ENCODE results near the gene CLEC2B. TPM values are rescaled to one million over a fixed set of nuclear protein-coding genes. Genes with fewer than 3 reads are reported as not detected.
"Not testable (repeated sequence)": the region's sequence is repeated elsewhere in the genome, so short reads cannot be mapped to it uniquely, and the experiment has no call there.

CLEC2B gene
- total RNA-seq, 1 donor, result 248 TPM

DNA sequence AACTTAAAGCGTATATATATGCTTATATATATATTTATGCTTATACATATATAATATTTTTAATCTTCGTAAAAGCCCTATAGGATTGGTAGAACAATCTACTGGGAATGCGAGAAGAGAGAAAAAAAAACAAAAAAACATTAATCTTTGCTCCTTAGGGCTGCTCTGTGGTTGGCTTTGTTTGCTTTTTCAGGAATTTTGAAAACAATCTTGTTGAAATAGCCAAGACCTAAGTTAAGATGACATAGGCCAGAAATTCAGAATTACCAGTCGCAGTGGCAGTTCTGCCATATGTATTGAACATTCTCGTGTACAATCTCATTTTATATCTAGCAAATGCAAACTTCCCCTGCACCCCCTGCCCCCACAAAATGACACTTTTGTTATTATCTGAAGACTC, 12.8 kb upstream of the CLEC2B start:
- no peaks in the 10 kb centered on the region for H3K4me1 ChIP-seq (ENCODE audit: insufficient read depth, low read length)
- no peaks in the 10 kb centered on the region for H3K27me3 ChIP-seq (ENCODE audit: insufficient read depth, low read length)
- no peaks in the 10 kb centered on the region for H3K9me3 ChIP-seq (ENCODE audit: low read depth, low read length)
- H3K4me3 ChIP-seq (ENCODE audit: low read length), result no peak overlapping the region

DNA sequence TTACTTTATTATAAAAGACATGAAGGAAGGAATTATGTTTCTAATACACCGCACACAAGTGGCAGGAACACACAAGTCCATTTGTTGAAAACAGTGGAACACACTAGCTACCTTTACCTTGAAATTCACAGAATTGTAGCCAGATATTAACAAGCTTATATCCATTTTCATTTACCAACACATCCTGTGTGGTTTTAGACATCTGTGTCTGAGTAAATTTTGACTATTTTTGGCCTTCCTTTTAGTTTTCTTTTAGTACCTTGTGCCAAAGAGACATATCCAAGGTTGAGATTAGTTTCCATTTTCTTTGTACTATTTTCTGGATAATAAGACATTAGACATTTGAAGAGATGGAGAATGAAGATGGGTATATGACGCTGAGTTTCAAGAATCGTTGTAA, 12.1 kb upstream of the CLEC2B start, which contains the start of gene KLRF2:
Gene KLRF2, plus strand, starts transcription at position 244 of the 400 bp plus-strand sequence. Its CDS starts 107 bp downstream, at position 351.
- no peaks in the 10 kb centered on the region for H3K9me3 ChIP-seq (ENCODE audit: low read depth, low read length)
- no peaks in the 10 kb centered on the region for H3K27me3 ChIP-seq (ENCODE audit: insufficient read depth, low read length)
- H3K4me1 ChIP-seq (ENCODE audit: insufficient read depth, low read length), result no peaks in the 10 kb centered on the region
- H3K4me3 ChIP-seq (ENCODE audit: low read length), result no peak within 1 kb of the TSS

DNA sequence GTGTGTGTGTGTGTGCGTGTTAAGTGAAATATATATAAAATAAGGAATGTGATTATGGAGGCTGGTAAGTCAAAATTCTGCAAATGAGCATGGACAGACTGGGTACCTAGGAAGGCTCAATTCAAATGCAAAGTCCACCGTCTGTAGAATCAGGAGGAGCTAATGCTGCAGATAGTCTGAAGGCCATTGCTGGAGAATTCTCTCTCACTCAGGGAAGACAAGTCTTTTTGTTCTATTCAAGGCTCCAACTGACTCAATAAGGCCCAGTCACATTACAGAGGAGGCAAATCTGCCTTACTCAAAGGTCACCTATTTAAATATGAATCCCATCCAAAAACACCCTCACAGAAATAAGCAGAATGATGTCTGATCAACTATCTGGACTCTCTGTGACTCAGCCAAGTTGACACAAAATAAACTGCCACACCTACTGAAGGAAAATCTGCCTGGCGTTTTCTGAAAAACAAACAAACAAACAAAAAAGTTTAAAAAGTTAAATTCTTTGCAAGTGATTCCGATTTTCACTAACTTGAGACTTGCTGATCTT, 11.5 kb upstream of the CLEC2B start:
- Histone ChIP-seq H3K4me3 (ENCODE audit: low read length) (no peak overlapping the region), H3K4me1 (ENCODE audit: insufficient read depth, low read length) (no peaks in the 10 kb centered on the region), H3K27me3 (ENCODE audit: insufficient read depth, low read length) (no peaks in the 10 kb centered on the region), H3K9me3 (ENCODE audit: low read depth, low read length) (no peaks in the 10 kb centered on the region)

DNA sequence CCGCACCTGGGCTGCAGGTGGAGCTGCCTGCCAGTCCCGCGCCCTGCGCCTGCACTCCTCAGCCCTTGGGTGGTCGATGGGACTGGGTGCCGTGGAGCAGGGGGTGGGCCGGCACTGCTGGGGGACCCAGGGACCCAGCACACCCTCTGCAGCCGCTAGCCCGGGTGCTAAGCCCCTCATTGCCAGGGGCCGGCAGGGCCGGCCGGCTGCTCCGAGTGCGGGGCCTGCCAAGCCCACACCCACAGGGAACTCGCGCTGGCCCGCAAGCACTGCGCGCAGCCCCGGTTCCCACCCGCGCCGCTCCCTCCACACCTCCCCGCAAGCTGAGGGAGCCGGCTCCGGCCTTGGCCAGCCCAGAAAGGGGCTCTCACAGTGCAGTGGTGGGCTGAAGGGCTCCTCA, 7.0 kb upstream of the CLEC2B start:
- H3K4me3 ChIP-seq (ENCODE audit: low read length); H3K9me3 ChIP-seq (ENCODE audit: low read depth, low read length); H3K4me1 ChIP-seq (ENCODE audit: insufficient read depth, low read length); H3K27me3 ChIP-seq (ENCODE audit: insufficient read depth, low read length): not testable (repeated sequence)

DNA sequence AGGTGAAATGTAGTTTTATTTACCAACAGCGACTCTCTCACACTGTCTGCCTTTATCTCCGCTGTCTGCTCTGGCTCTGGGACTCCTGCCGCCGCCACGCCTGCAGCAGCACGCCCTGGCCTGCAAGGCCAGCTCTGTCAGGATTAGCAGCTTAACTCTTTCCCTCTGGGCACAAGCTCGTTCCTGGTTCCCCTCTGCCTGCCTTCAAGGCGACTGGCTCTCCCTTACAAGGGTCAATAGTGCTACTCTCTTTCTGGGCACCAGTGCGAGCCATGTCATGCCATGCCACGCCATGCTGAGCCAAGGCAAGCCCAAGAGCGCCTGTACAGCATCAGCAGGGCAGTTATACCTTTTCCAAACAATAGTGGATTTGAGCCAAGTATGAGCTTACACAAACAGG, 3.6 kb upstream of the CLEC2B start:
- Histone ChIP-seq H3K27me3 (ENCODE audit: insufficient read depth, low read length) (no peaks in the 10 kb centered on the region), H3K9me3 (ENCODE audit: low read depth, low read length) (no peaks in the 10 kb centered on the region), H3K4me3 (ENCODE audit: low read length) (no peak overlapping the region), H3K4me1 (ENCODE audit: insufficient read depth, low read length) (peaks cover 3% of the 10 kb centered on the region)

DNA sequence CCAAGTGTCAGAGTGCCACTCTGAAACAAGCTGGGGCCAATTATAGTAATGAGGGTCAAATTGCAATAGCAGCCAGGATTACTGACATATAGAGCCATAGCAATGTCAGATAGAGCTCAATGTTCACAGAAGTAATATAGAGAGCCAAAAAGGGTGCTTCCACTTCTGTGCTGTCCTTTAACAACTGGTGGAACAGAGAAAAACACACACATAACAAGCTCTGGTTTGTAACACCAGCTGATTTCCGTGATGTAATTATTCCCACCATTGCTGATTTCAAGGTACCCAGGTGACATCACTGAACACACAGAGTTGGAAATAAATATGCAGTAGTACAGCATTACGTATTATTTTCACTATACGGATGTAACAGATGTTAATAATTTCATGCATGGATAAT, 3.0 kb upstream of the CLEC2B start:
- Histone ChIP-seq H3K9me3 (ENCODE audit: low read depth, low read length) (no peaks in the 10 kb centered on the region), H3K4me3 (ENCODE audit: low read length) (no peak overlapping the region), H3K27me3 (ENCODE audit: insufficient read depth, low read length) (no peaks in the 10 kb centered on the region), H3K4me1 (ENCODE audit: insufficient read depth, low read length) (peaks cover 3% of the 10 kb centered on the region)

DNA sequence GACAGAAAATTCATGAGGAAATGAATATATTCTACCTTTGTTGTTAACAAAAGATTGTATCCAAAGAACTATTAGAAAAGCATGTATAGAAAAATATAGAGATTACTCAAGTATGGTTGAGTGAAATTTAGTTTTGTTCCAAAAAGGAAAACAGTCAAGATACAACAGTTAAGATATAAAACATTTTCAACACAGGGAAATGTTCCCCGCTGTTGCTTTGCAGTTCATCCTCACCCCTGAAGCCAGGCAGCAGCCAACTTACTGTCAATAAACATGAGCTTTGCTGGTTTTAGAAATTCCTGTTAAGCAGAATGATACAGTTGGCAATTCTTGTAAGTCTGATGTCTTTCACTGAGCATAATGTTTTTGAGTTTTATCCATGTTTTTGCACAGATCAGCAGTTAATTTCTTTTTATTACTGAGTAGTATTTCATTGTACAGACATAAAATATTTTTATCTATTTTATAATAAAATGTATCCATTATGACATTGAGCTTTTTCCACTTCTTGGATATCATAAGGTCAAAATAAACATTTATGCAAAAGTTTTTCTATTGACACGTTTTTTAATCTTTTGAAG, 1.2 kb upstream of the CLEC2B start:
- peak overlapping the region; percentile 50 for H3K4me3 ChIP-seq (ENCODE audit: low read length)

DNA sequence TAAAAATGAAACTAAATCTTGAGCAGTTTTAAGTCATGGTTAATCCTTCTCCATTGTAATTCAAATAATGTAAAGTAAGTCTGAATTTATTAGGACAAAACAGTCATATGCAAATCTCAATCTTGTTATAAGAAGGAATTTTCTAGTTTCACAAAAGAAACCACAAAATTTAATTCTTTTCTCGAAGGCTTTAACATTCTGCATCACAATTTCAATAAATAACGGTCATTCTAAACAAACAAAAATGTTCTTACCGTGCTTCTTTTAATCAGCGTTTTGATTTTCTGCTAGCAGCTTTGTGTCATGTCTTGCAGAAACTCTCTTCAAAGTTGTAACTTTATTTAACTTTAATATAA, 225 bp downstream of the CLEC2B start:
- H3K9me3 ChIP-seq (ENCODE audit: low read depth, low read length), result peaks cover 4% of the 10 kb centered on the region
- no peaks in the 10 kb centered on the region for H3K27me3 ChIP-seq (ENCODE audit: insufficient read depth, low read length)
- H3K4me1 ChIP-seq (ENCODE audit: insufficient read depth, low read length), result peaks cover 14% of the 10 kb centered on the region
- H3K4me3 ChIP-seq (ENCODE audit: low read length), result peak overlapping the region; percentile 50

More for the DNA sequence above, 1.2 kb upstream of the CLEC2B start:
- no peaks in the 10 kb centered on the region for H3K9me3 ChIP-seq (ENCODE audit: low read depth, low read length)
- peaks cover 6% of the 10 kb centered on the region for H3K4me1 ChIP-seq (ENCODE audit: insufficient read depth, low read length)
- H3K27me3 ChIP-seq (ENCODE audit: insufficient read depth, low read length), result no peaks in the 10 kb centered on the region

DNA sequence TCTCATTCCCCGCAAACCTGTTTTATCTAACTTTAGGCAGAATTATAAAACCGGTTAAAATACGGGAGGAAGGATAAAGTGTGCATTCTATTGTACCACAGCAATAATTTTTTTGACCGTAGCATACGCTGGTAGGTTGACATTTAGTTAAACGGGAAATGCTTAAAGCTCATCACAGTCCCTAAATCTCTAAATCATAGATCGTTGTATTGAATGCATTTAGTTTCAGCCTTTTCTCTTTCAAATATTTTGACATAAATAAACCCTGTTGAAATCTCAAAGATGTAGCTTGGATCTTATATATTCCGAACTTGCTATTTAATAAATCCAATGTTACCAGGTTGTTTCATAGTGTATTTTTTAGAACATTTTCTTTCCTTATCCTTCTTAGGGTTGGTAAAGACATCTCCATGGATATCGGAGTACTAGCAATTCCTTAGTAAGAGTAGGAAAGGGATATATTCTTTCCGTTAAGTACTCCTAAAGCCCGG, 798 bp downstream of the CLEC2B start:
- H3K9me3 ChIP-seq (ENCODE audit: low read depth, low read length), result peaks cover 10% of the 10 kb centered on the region
- H3K4me3 ChIP-seq (ENCODE audit: low read length), result peak overlapping the region; percentile 50
- no peaks in the 10 kb centered on the region for H3K27me3 ChIP-seq (ENCODE audit: insufficient read depth, low read length)

DNA sequence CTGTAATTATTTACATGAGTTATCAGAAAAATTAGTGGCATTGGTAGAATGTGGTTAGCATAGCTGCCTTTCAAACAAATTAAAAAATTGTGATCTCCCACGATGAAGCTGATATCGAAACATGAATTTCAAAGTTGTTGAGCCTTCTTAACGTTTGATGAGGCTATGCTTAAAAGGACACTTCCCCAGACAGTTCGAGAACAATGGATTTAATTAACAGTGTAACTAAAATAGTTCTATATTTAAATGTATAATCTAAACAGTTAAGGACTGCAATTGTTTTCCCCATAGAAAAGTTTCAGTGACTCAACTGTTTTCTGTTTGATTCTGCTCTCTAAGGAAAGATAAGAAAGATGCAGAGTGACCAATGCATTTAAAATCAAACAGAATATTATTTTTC, 1.6 kb downstream of the CLEC2B start:
- peaks cover 13% of the 10 kb centered on the region for H3K9me3 ChIP-seq (ENCODE audit: low read depth, low read length)
- peaks cover 17% of the 10 kb centered on the region for H3K4me1 ChIP-seq (ENCODE audit: insufficient read depth, low read length)
- no peaks in the 10 kb centered on the region for H3K27me3 ChIP-seq (ENCODE audit: insufficient read depth, low read length)
- H3K4me3 ChIP-seq (ENCODE audit: low read length), result peak overlapping the region; percentile 50

More for the DNA sequence above, 798 bp downstream of the CLEC2B start:
- peaks cover 14% of the 10 kb centered on the region for H3K4me1 ChIP-seq (ENCODE audit: insufficient read depth, low read length)

DNA sequence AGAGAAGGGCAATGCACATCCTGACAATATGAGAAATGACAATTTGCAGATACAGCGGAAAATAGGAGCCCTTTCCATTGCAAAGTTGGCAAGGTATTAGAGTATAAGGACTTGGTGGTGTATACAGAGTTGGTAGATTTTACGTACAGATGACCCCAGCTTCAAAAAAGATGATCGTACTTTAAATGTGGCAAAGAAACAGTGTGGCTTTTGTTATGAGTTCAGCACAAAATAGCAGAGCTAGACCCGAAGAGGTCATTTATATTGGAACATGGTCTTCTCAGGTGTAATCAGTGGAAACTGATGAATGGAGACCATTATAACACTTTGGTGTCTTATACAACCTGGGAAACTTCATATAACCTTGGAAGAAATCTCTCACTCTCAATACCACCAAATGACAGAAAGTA, 2.3 kb downstream of the CLEC2B start:
- Histone ChIP-seq H3K9me3 (ENCODE audit: low read depth, low read length) (peaks cover 13% of the 10 kb centered on the region), H3K4me3 (ENCODE audit: low read length) (peak overlapping the region; percentile 50), H3K27me3 (ENCODE audit: insufficient read depth, low read length) (no peaks in the 10 kb centered on the region), H3K4me1 (ENCODE audit: insufficient read depth, low read length) (peaks cover 17% of the 10 kb centered on the region)

DNA sequence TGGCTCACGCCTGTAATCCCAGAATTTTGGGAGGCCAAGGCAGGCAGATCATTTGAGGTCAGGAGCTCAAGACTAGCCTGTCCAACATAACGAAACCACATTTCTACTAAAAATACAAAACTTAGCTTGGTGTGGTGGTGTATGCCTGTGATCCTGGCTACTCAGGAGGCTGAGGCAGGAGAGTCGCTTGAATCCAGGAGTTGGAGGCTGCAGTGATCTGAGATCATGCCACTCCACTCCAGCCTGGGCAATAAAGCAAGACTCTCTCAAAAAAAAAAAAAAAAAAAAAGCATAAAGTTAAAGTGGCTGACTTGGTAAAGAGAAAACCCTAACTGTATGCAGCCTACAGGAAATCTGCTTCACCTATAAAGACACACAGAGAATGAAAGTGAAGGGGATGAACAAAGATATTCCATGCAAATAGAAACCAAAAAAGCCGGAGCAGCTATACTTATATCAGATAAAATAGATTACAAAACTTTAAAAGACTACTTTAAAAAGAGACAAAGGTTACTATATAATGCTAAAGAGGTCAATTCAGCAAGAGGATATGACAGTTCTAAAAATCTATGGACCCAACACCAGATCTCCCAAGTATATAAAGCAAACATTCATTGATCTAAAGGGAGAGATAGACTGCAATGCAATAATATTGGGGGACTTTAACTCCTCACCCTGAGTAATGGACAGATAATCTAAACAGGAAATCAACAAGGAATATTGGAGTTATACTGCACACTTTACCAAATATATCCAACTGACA, 4.1 kb downstream of the CLEC2B start:
- H3K4me3 ChIP-seq (ENCODE audit: low read length), result peak overlapping the region; percentile 8
- H3K27me3 ChIP-seq (ENCODE audit: insufficient read depth, low read length), result no peaks in the 10 kb centered on the region
- peaks cover 15% of the 10 kb centered on the region for H3K4me1 ChIP-seq (ENCODE audit: insufficient read depth, low read length)
- H3K9me3 ChIP-seq (ENCODE audit: low read depth, low read length), result peaks cover 13% of the 10 kb centered on the region

DNA sequence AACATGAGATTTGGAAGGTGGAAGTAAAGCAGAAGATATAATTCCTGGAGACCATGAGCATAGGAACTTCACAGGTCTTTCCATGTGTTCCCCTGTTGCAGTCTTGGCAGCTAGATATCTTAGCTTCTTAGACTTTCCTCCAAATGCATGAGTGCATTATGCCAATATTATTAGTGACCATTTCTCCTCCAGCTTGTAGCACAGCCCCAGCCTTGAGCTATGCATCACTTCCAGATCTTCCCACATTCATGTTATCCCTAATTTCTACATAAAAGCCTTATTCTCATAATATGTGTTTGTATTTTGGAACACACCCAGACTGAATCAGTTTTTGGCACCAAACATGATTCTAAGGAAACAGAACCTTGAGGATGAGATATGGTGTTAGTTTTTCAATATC, 11.0 kb downstream of the CLEC2B start:
- H3K4me1 ChIP-seq (ENCODE audit: insufficient read depth, low read length), result peaks cover 7% of the 10 kb centered on the region
- H3K27me3 ChIP-seq (ENCODE audit: insufficient read depth, low read length), result no peaks in the 10 kb centered on the region
- peaks cover under 1% of the 10 kb centered on the region for H3K9me3 ChIP-seq (ENCODE audit: low read depth, low read length)
- H3K4me3 ChIP-seq (ENCODE audit: low read length), result no peak overlapping the region

DNA sequence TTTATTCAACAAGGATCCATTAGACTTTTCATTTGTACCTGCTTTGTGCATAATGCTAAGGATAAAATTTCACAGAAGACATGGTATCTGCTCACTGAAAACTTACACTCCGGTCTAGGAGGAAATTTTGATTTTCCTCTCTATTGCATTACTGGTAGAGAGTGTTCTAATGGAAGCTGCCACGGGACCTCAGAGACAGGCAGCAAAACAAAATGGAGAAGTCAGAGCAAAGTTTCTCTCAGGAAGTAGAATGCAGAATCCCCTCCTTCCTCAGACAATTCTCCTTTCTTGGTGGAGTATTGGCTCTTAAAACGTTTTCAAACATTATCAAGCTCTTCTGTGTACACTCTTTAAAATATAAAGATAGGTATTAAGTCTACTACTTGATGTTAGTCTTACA, 12.3 kb downstream of the CLEC2B start:
- Histone ChIP-seq H3K9me3 (ENCODE audit: low read depth, low read length) (no peaks in the 10 kb centered on the region), H3K27me3 (ENCODE audit: insufficient read depth, low read length) (no peaks in the 10 kb centered on the region), H3K4me3 (ENCODE audit: low read length) (no peak overlapping the region), H3K4me1 (ENCODE audit: insufficient read depth, low read length) (peaks cover 3% of the 10 kb centered on the region)

DNA sequence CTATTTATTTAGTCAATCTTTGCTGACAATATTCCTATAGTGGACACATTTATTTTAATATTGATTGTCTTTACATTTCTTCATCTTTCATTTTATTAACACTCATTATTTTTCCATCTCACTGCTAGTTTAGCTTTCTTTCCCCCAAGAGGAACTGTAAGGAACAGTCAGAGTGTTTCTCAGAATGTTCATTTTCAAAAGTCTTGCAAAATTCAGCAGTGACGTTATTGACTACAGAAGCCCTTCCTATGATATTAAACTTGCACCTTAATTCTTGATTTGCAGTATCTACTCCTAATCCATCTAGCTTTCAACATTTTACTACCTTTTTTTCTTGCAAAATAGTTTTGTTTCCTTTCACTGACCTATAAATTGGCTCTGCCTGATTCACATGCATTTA, 13.0 kb downstream of the CLEC2B start:
- no peaks in the 10 kb centered on the region for H3K9me3 ChIP-seq (ENCODE audit: low read depth, low read length)
- no peaks in the 10 kb centered on the region for H3K27me3 ChIP-seq (ENCODE audit: insufficient read depth, low read length)
- H3K4me3 ChIP-seq (ENCODE audit: low read length), result no peak overlapping the region
- peaks cover 7% of the 10 kb centered on the region for H3K4me1 ChIP-seq (ENCODE audit: insufficient read depth, low read length)
